ENCODE results near the gene SPRYD3. TPM values are rescaled to one million over a fixed set of nuclear protein-coding genes. Genes with fewer than 3 reads are reported as not detected.
"Not testable (repeated sequence)": the region's sequence is repeated elsewhere in the genome, so short reads cannot be mapped to it uniquely, and the experiment has no call there.

The SPRYD3 gene
- total RNA-seq, 1 donor from 2014 or later = 14.2 TPM

DNA sequence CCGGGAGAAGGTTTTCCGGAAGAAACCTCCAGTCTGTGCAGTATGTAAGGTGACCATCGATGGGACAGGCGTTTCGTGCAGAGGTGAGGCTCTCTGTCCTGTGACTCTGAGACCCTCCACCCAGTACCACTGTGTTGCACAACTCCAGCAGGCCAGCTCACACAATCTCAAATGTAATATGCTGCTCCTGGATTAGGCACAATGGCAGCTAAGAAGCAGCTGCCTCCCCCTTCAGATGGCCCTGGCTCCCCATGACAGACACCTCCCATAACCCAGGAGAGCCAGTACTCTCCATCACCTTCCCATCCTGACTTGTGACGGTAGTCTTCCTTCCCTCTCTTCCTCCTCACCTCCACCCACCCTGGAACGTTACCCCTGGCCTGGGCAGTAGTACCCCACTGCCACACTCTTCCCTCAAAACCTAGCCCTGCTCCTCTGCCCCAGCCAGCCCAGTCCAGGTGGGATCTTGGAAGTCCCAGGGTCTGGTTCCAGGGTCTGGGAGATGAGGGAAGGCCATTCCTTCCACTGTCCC is 27.2 kb downstream of the SPRYD3 start:
- DNase-seq (ENCODE audit: low spot score) = no peak

DNA sequence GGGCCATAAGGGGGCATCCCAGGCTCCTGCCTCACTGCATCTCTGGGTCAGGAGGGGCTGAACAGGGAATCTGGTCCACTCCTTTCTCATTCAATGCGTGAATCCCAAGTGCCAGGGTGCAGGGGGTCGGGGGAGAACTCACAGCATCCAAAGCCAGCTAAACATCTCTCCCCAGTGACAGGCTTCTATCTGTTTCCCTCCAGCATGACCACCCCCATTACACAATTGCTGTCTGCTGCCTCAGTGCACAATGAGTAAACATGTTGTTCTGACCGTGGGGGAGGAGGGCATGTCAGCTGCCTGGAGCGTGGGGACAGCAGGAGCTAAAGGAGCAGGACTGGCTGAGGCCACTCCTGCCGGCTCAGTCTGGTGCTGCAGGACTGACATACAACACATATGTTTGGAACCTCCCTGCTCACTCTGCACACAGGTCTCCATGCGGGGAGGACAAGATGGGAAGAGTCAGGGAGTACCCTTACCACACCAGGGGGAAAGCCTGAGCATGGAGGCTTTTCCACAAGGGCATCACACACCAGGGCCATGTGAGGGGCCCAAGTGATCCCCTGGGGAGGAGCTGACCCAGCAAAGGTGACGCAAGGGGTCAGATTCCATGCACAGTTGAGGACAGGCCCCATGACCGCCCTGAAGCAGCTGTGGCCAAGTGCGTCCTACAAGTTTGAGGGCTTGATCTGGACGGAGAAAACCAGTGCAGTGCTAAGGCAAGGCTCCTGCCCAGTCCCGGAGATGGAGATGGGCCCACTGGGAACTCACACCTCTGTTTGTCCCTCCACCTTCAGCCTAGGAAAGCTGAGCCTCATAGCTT is 27.9 kb downstream of the SPRYD3 start:
- no peak for DNase-seq (ENCODE audit: low spot score)

DNA sequence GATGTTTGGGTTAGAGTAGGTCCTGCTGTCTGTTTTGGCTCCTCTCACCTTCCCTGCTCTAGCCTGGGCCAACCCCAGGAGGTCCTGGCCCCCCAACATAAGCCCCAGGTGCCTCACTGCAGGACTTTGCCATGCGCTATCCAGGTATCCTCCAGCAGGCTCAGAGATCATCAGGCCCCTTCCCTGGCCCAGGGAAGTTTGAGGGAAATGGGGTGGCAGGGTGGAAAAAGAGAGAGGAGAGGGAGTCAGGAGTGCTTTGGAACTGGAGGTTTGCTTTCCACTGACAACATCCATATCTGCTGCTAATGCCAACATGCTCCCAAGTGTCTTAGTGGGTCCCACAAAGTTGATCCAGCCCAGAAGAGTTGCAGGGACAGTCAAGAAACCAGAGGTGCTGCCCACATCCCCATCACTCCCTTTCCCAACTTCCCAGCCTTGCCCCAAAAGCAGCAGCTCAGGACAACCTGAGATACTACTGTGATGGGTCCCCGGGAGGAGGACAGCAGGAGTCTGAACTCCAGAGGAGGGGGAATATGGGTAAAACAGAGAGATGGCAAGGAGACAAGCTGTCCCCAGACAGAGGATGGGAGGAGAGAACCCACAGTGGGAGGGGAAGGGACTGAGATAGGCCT is 28.6 kb downstream of the SPRYD3 start:
- no peak for DNase-seq (ENCODE audit: low spot score)

DNA sequence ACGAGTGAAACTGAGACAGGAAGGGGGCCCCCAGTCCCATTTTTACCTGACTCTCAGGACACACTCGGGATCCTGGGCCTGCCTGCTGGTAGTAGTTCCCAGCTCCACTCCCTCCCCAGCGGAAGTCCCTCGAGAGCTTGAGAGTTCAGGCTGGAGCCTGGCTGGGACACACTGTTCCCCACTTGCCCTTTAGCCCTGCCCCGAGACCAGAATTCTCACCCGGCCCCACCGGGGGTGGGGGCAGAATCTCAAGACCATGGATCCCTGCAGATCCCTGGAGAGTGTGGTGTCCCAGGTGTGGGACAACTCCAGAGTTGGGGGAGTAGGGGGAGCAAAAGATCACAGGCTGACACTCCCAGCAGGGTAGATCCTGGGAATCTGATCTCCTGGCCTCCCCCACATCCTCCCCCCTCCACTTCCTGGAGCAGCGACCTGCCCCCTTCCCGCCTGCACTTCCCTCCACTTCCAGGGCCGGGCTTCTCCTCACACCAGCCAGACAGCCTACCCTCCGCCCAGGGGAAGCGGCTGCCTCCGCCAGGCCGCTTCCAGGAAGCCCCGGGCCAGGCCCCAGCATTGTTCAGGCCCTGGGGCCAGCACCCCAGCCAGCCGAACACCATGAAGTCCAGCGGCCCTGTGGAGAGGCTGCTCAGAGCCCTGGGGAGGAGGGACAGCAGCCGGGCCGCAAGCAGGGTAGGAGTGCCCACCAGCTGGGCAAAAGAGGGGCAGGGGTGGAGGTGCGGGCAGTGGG is 29.4 kb downstream of the SPRYD3 start, which contains the start of gene TNS2:
TNS2 (plus strand) TSS at position 495 of the 748 bp plus-strand sequence; CDS start at position 616, 121 bp downstream.
- DNase-seq (ENCODE audit: low spot score) = peak; percentile 80

DNA sequence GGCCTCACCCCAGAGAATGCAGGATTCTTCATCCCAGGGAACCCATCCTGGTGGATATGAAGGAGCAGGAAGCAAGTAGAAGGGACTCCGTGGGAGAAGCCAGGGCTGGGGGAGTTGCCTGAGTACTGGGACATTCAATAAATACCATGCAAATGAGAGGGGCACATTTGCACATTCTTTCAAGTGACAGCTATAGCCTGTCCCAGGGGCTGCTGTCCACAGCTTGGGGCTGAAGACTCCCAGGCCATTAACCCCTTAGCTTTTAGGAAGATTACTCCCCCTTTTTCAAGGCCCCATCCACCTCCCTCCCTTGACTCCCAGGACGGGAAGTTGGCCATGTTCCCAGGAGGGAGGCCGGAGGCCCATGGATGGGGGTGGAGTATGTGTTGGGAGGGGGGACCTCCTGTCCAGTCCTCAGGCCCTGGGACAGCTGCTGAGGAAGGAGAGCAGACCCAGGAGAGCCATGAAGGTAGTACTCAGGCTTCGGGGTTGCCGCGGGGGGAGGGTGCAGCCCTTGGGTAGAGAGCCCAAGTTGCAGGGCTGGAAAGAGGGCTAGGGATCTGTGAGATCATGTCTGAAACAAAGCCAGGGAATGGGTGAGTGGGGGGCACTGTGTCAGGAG is 30.3 kb downstream of the SPRYD3 start:
- DNase-seq (ENCODE audit: low spot score) = peak; percentile 85

DNA sequence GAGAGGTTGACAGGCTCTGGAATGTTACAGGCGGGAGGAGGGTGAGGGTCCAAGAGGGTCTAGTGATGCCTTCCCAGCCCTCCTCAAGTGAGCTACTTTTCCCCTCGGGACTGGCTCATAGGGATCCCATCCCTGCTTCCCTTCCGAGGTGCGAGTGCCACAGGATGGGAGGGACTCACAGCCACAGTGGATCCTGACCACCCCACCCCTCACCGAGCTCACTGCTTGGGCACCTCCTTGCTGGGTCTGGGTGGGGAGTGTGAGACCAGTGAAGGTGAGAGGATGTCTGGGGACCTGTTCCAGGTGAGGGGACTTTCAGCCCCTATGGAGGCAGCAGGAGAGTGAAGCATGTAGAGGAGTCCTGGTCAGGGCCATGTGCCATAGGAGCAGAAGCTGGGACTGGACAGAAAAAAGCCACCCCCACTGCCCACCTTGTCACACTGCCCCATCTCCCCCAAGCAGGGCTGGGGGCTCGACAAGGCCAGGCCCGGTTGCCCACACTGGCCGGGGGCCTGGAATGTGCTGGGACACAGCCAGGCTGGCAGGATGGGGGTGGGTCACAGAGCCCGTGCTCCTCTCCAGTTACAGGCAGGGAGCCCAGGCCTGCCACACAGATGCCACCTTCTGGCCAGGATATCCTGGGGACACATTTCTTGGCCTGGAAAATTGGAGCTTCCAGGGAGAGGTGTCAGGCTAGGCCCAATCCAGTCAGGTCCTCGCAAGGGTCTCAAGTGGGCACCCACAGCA is 31.0 kb downstream of the SPRYD3 start:
- DNase-seq (ENCODE audit: low spot score) = peak; percentile 58

DNA sequence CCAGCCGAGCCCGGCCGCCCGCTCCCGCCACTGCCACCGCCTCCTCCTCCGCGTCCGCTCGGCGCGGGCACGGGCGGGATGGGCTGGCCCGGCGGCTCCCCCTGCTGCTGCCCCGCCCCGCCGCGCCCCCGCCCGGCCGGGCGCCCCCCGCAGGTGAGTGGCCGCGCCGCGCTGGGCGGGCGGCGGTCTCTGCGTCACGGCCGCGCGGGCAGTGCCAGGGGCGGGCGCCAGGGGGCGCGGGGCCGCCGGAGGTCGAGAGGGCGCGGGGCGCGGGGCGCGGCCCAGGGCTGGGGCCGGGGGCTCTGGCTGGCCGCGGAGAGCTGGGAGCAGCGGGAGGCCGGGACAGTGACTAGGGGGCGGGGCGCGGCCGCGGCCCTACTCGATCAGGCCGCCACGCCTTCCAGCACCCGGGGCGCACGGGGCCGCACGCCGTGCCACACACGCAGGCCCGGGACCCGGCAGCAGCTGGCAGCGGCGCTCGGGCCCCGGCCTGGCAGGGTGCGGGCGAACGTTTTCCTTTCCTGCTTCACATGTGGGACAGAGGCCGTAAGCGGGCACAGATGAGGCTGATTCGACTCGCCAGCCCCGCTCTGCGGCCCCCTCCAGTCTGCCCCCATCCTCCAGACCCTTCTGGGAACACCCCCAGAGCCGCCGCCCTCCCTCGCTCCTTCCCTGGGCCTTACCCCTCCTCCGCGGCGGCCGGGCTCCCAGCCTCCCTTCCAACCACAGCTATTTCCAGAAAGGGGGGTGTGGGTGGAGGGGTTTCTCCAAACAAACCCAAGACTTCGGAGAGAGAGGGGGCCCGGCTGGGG is 31.8 kb downstream of the SPRYD3 start:
- DNase-seq (ENCODE audit: low spot score) = peak; percentile 89

DNA sequence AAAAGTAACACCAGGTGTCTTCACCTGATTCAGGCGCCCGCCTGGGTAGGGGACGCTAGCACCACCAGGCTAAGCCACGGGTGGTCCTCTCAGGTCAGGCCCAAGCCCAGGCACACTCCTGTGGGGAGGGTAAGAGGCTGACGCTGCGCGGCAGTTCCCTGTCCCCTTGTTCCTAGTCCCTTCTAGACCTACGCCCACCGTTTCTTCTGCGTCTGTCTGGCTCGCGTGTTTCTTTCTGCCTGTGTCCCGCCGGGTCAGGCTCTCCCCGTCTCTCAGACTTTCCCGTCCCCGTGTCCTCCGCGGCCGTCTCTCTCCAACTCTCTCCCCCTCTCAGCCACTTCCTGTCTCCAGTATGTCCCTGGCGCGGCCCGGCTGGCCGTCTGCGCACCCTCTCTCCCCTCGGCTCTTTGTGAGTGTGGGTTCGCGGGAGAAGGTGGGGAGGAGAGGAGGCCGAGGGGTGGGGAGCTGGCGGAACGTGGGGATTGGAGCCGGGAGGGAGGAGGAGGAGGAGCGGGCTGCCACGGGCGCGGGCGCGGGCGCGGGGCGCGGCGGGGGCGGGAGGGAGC is 32.5 kb downstream of the SPRYD3 start:
- DNase-seq (ENCODE audit: low spot score) = peak; percentile 90

DNA sequence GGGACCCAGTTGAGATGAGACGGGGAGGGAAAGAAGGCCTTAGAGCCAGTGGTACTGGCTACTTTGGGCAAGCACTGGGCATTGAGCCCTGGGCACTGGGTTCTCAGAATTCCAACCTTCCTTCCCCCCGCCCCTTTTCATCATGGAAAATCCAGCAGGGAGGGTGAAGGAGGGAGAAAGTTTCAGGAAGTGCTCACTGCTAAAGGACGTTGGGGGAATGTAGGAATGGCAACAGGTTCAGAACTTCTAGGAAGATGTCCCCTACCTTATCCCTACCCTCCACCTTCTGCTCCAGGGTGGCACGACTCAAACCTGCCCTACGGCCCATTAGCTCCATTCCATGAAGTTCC is 33.5 kb downstream of the SPRYD3 start:
- peak; percentile 57 for DNase-seq (ENCODE audit: low spot score)

DNA sequence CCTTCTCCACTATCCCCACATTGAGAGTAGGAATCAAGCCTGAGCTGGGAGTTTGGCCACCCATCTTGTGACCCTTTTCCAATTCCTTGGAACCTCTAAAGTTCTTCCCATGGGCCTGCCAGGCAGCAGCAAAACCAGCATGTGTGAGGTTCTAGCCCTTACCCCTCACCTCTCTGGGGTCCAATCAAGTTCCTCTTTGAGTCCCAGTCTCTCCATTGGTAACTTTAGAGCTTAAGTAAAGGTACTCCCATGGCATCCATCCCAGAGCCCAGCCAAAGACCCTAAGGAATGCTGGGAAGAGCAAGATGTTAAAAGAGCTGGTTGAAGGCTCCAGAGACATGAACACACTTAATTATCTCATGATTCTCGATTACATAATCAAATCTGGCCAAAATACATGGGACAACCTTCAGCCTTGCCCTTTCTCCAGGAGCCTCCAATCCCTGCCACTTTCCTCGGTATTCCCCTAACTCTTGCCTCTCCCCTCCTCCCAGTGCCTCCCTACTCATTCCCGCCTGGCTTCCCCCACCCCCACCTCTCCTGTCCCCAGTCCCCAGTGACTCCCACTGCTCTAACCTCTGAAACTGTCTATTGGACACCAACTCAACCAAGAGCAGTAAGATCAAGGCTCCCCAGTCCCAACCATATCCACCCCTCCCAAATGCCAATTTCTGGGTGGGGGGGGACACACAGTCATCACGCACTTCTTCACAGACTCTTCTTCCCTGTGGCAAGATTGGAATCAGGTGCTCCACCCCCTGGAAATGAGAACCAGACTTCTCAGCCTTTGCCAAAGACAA is 34.1 kb downstream of the SPRYD3 start:
- peak; percentile 8 for DNase-seq (ENCODE audit: low spot score)

DNA sequence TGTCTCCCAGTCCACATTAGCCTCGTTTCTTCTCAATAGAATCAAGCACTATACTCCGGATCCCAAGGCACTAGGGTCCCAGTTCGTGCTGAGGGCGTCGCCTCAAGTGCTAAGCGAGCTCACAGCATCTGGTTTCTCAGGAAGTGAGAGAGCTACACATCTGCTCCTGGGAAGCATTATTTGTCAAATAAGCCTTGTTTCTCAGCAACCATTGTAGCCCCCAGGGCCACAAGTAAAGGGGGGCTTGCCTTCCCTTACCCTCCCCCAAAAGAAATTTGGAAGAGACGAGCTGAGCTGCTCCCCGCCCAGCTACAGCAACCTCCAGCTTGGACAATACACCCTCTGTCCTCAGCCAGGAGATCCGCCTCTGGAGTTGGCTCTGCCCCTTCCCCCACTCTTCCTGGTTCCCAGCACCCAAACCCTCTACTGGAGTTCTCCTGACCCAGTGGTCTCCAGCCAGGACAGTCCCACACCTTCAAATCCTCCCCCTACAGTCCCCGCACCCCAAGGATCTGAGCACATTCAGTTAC is 35.1 kb downstream of the SPRYD3 start:
- peak; percentile 29 for DNase-seq (ENCODE audit: low spot score)

DNA sequence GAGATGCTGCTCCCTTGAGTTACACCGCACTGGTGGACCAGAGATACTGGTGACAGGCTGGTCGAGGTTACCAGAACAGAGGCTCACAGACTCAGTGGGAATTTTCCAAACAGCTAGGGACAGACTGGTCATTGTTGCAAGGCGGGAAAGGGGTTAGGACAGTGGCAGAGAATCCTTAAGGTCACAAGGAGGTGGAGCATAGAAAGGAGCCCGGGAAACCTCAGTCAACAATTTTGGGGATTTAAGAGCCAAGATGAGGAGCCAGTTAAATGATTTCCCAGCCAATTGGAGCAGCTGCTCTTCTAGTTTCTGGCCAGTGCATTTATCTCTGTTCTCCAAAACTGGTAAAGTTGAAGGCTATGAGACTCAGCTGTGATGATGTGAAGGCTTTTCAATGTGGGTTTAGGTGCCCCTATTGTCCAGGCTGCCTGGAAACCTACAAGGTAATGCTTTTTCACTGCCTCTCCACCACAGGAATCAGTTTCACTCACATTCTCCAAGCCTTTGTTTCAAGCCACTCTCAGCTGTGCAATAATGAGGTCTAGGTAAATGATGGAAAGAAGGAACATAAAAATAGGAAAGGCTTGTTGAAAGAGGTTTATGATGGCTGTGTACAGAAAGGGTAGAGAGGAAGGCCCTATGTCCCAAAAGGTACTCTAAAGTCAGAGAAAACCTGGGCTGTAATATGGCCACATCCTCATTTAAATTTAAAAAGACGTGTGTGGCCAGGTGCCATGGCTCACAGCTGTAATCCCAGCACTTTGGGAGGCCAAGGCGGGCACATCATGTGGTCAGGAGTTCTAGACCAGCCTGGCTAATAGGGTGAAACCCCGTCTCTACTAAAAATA is 36.4 kb downstream of the SPRYD3 start:
- no peak for DNase-seq (ENCODE audit: low spot score)

DNA sequence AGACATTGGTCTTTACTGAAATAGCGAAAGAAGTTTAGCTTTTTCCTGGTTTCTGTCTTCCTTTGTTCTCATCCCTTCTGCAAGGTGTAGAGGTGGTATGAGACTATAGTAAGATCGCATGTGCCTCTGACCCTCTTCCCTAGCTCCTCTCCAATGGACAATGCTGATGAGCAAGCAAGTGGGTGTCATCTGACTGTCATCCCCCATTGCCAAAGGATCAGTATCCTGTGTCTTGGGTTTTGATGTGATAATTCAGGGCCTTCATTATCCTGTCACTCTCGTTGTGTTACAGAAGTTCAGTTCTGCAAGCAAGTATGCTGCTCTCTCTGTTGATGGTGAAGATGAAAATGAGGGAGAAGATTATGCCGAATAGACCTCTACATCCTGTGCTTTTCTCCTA is 39.3 kb downstream of the SPRYD3 start:
- no peak for DNase-seq (ENCODE audit: low spot score)

DNA sequence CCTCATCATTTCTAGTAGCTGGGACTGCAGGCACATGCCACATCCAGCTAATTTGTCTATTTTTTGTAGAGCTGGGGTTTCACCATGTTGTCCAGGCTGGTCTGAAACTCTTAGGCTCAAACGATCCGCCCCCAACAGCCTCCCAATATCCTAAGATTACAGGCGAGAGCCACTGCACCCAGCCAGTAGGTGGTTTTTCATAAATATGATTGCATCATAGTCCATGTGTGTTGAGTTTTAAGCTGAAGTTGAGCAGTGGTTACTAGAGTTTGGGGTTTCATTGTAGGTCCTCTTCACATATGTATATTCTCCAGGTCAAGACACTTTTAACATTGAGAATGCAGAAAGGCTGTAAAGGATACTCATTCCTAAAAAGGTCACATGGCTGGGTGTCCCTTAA is 42.4 kb downstream of the SPRYD3 start:
- DNase-seq (ENCODE audit: low spot score) = no peak

DNA sequence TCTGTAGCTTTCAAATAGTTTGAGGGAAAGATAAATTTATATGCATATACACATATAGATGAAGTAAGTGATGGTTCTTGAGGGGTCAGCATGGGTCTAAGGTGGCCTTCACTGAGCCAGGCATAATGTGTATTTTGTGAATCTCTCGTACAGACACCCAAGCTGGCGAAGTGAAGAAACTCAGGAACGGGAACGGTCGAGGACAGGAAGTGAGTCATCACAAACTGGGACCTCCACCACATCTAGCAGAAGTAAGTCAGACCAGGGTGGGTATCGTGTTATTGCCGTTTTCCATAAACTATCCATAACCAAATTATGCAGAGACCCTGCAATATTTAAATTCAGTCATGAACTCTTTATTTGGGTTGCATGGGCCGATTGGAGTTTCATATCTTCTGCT is 44.7 kb downstream of the SPRYD3 start:
- DNase-seq (ENCODE audit: low spot score) = no peak

DNA sequence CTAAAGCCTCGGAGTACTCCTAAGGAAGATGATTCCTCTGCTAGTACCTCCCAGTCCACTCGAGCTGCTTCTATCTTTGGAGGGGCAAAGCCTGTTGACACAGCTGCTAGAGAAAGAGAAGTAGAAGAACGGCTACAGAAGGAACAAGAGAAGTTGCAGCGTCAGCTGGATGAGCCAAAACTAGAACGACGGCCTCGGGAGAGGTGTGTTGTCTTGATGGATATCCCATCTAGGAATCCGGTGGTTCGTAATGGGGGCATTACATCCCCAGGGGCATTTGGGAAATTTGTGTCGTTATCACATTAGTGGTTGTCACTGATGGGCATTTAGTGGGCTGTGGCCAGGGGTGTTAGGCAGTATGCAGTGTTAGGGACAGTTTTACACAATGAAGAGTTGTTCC is 45.4 kb downstream of the SPRYD3 start:
- not testable (repeated sequence) for DNase-seq (ENCODE audit: low spot score)

DNA sequence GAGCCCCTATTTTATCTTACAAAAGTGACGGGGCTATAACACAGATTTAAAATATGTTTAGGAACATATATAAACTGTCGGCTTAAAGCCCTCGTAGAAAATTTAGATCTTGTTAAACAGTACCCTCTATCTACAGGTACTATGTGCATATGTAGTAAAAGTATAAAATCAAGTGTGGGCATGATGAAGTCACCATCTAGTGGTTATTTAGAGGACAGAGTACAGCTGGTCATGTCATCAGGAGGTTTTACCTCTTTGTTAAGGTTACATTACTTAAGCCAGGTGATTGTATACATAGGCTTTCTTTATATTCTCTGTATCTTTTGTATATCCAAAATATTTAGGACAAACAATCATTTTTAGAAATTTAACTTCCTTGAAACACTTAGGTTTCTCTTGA is 47.6 kb downstream of the SPRYD3 start:
- DNase-seq (ENCODE audit: low spot score) = no peak

DNA sequence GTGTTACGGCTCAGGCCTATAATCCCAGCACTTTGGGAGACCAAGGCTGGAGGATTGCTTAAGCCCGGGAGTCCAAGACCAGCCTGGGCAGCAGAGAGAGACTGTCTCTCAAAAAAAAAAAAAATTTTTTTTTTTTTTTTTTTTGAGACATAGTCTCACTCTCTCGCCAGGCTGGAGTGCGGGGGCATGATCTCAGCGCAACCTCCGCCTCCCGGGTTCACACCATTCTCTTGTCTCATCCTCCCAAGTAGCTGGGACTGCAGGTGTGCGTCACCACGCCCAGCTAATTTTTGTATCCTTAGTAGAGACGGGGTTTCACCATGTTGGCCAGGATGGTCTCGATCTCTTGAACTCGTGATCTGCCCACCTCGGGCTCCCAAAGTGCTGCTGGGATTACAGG is 52.2 kb downstream of the SPRYD3 start:
- not testable (repeated sequence) for DNase-seq (ENCODE audit: low spot score)

All from umbilical cord (tissue), 2 donors.